ENCODE data around the gene P2RY14. TPM values are rescaled to one million over a fixed set of nuclear protein-coding genes. Genes with fewer than 3 reads are reported as not detected.

Gene P2RY14
- polyA plus RNA-seq (2014; cell fraction: cytosol; rRNA removed), result not detected in 2 replicates
- not detected in 2 replicates for polyA plus RNA-seq (2014; cell fraction: nucleus; rRNA removed)

- no peak for DNase-seq (ENCODE audit: low spot score)
These were observed at the start of gene P2RY14 for GRCh38 chr3:151278230-151278629. Gene P2RY14, minus strand, starts transcription at chr3:151278542. Its CDS starts 64,226 bp downstream, at chr3:151214316.

- no peak for DNase-seq (ENCODE audit: low spot score)
These were observed 49.3 kb upstream of the P2RY14 start for GRCh38 chr3:151327571-151328198.

GRCh38 chr3:151322511-151322910 is 44.2 kb upstream of the P2RY14 start:
- no peak for DNase-seq (ENCODE audit: low spot score)

GRCh38 chr3:151321526-151321925 is 43.2 kb upstream of the P2RY14 start:
- no peak for DNase-seq (ENCODE audit: low spot score)

GRCh38 chr3:151320131-151320530 is 41.8 kb upstream of the P2RY14 start:
- DNase-seq (ENCODE audit: low spot score), result no peak

GRCh38 chr3:151319628-151320027 is 41.3 kb upstream of the P2RY14 start:
- no peak for DNase-seq (ENCODE audit: low spot score)

GRCh38 chr3:151318991-151319390 is 40.6 kb upstream of the P2RY14 start:
- no peak for DNase-seq (ENCODE audit: low spot score)

GRCh38 chr3:151318313-151318712 is 40.0 kb upstream of the P2RY14 start:
- no peak for DNase-seq (ENCODE audit: low spot score)

- DNase-seq (ENCODE audit: low spot score), result no peak
These were observed 38.1 kb upstream of the P2RY14 start, which contains the start of gene GPR87 for GRCh38 chr3:151316267-151316991. Gene GPR87, minus strand, starts transcription at chr3:151316820. Its CDS starts 16,720 bp downstream, at chr3:151300100.

- no peak for DNase-seq (ENCODE audit: low spot score)
These were observed 37.5 kb upstream of the P2RY14 start for GRCh38 chr3:151315846-151316245.

GRCh38 chr3:151315136-151315535 is 36.8 kb upstream of the P2RY14 start:
- no peak for DNase-seq (ENCODE audit: low spot score)

GRCh38 chr3:151314593-151314992 is 36.3 kb upstream of the P2RY14 start:
- DNase-seq (ENCODE audit: low spot score), result no peak

- DNase-seq (ENCODE audit: low spot score), result no peak
These were observed 35.8 kb upstream of the P2RY14 start for GRCh38 chr3:151314137-151314536.

GRCh38 chr3:151312972-151313371 is 34.6 kb upstream of the P2RY14 start:
- no peak for DNase-seq (ENCODE audit: low spot score)

- DNase-seq (ENCODE audit: low spot score), result no peak
These were observed 31.2 kb upstream of the P2RY14 start for GRCh38 chr3:151309566-151309965.

GRCh38 chr3:151307583-151308488 is 29.5 kb upstream of the P2RY14 start:
- DNase-seq (ENCODE audit: low spot score), result no peak

- no peak for DNase-seq (ENCODE audit: low spot score)
These were observed 28.8 kb upstream of the P2RY14 start for GRCh38 chr3:151307131-151307530.

GRCh38 chr3:151306168-151306810 is 27.9 kb upstream of the P2RY14 start:
- DNase-seq (ENCODE audit: low spot score), result no peak

- no peak for DNase-seq (ENCODE audit: low spot score)
These were observed 27.4 kb upstream of the P2RY14 start for GRCh38 chr3:151305775-151306151.

GRCh38 chr3:151305060-151305774 is 26.9 kb upstream of the P2RY14 start:
- DNase-seq (ENCODE audit: low spot score), result no peak

- DNase-seq (ENCODE audit: low spot score), result no peak
These were observed 25.4 kb upstream of the P2RY14 start for GRCh38 chr3:151303751-151304150.

All from SK-N-DZ (cell line).